ENCODE data around the gene GRAMD2B. TPM values are rescaled to one million over a fixed set of nuclear protein-coding genes. Genes with fewer than 3 reads are reported as not detected.

GRAMD2B gene
- total RNA-seq, 2 experiments from 2014 or later, result 4.3 to 7.2 TPM

- no peaks in the 10 kb centered on the region for H3K9me3 Mint-ChIP-seq (ENCODE audit: low read depth)
- peaks cover 2% of the 10 kb centered on the region for H3K4me1 Mint-ChIP-seq
- no peak overlapping the region for H3K27ac Mint-ChIP-seq
- peaks cover 7% of the 10 kb centered on the region for H3K27me3 Mint-ChIP-seq
- ATAC-seq, result no peak
- no peak for DNase-seq
- no peaks in the 10 kb centered on the region for H3K36me3 Mint-ChIP-seq
- CTCF ChIA-PET, result interaction anchor here (1.5 to 6.6 kb wide), 7 partner anchors 25 to 201 kb away, joined by 3 to 49 read pairs (median 15); no protein-coding TSS in a partner anchor
- no peak overlapping the region for H3K4me3 Mint-ChIP-seq
Observed at GRCh38 chr5:126538579-126538978, 115.4 kb downstream of the GRAMD2B start.

- no peaks in the 10 kb centered on the region for H3K9me3 Mint-ChIP-seq (ENCODE audit: low read depth)
- ATAC-seq (no peak), DNase-seq (no peak)
- no peak overlapping the region for H3K4me3 Mint-ChIP-seq
- H3K36me3 Mint-ChIP-seq, result no peaks in the 10 kb centered on the region
- peaks cover 7% of the 10 kb centered on the region for H3K27me3 Mint-ChIP-seq
- peaks cover 2% of the 10 kb centered on the region for H3K4me1 Mint-ChIP-seq
- CTCF ChIA-PET, result interaction anchor here (1.6 to 6.6 kb wide), 7 partner anchors 9 to 203 kb away, joined by 4 to 49 read pairs (median 15); no protein-coding TSS in a partner anchor
- H3K27ac Mint-ChIP-seq, result no peak overlapping the region
Observed at GRCh38 chr5:126540631-126541030, 117.4 kb downstream of the GRAMD2B start.

- Mint-ChIP-seq H3K27me3 (peaks cover 9% of the 10 kb centered on the region), H3K9me3 (ENCODE audit: low read depth) (no peaks in the 10 kb centered on the region), H3K27ac (no peak overlapping the region), H3K4me3 (no peak overlapping the region), H3K4me1 (peaks cover 2% of the 10 kb centered on the region), H3K36me3 (no peaks in the 10 kb centered on the region)
- CTCF ChIA-PET, result interaction anchor here (1.0 to 6.6 kb wide), 4 partner anchors 57 to 204 kb away, joined by 3 to 49 read pairs (median 3); no protein-coding TSS in a partner anchor
- ATAC-seq (no peak), DNase-seq (no peak)
Observed at GRCh38 chr5:126542441-126542840, 119.2 kb downstream of the GRAMD2B start.

GRCh38 chr5:126543009-126543408, 119.8 kb downstream of the GRAMD2B start:
- Mint-ChIP-seq H3K9me3 (ENCODE audit: low read depth) (no peaks in the 10 kb centered on the region), H3K27ac (no peak overlapping the region), H3K27me3 (peaks cover 9% of the 10 kb centered on the region), H3K4me3 (no peak overlapping the region), H3K36me3 (no peaks in the 10 kb centered on the region), H3K4me1 (peaks cover 2% of the 10 kb centered on the region)
- DNase-seq (no peak), ATAC-seq (no peak)
- CTCF ChIA-PET, result interaction anchor here (1.0 to 6.6 kb wide), 3 partner anchors 58 to 205 kb away, joined by 3 to 49 read pairs (median 6); partner anchors contain the start of gene PHAX

- Mint-ChIP-seq H3K27me3 (peaks cover 9% of the 10 kb centered on the region), H3K9me3 (ENCODE audit: low read depth) (no peaks in the 10 kb centered on the region), H3K36me3 (no peaks in the 10 kb centered on the region), H3K4me3 (no peak overlapping the region), H3K27ac (no peak overlapping the region), H3K4me1 (peaks cover 2% of the 10 kb centered on the region)
- ATAC-seq (no peak), DNase-seq (no peak)
- CTCF ChIA-PET, result interaction anchor here (0.7 to 6.6 kb wide), 5 partner anchors 10 to 206 kb away, joined by 3 to 49 read pairs (median 4); partner anchors contain the start of gene PHAX
Observed at GRCh38 chr5:126543660-126544059, 120.5 kb downstream of the GRAMD2B start.

Other genes with a start within 250 kb of the GRAMD2B start
- 1 to 10 TPM; 2.6 to 2.8 TPM for gene ALDH7A1, start 171.8 kb downstream of the GRAMD2B start, total RNA-seq
- gene PHAX, start 177.5 kb downstream of the GRAMD2B start, total RNA-seq, result 10 to 100 TPM; 35.6 to 47.1 TPM